HG02798 (cell line): Measurements from ENCODE around the gene RCOR1.

Experiments used
- ATAC-seq: cut with Tn5 transposase; IDR thresholded peaks from one replicate; pipeline ENCODE4 v1.9.1; 2021; ENCODE audit warnings: mild to moderate bottlenecking; ENCODE audit not compliant: unreplicated experiment, poor library complexity

RCOR1 gene

GRCh38 chr14:102768223-102769048, 176.0 kb downstream of the RCOR1 start:
- ATAC-seq = peak; percentile 59

GRCh38 chr14:102769049-102769327, 176.5 kb downstream of the RCOR1 start:
- ATAC-seq = no peak

GRCh38 chr14:102770147-102771123, 178.0 kb downstream of the RCOR1 start:
- ATAC-seq = no peak

GRCh38 chr14:102771144-102771543, 178.7 kb downstream of the RCOR1 start:
- ATAC-seq = no peak

- no peak for ATAC-seq
These were observed 180.5 kb downstream of the RCOR1 start for GRCh38 chr14:102772781-102773570.

GRCh38 chr14:102774391-102775153, 182.1 kb downstream of the RCOR1 start:
- ATAC-seq = peak; percentile 27

GRCh38 chr14:102775855-102776760, 183.7 kb downstream of the RCOR1 start:
- no peak for ATAC-seq

GRCh38 chr14:102776761-102777710, 184.6 kb downstream of the RCOR1 start, which contains the start of gene TRAF3:
Gene TRAF3 (plus strand): TSS chr14:102777449. CDS start chr14:102870202, 92,753 bp downstream.
- peak; percentile 68 for ATAC-seq

- peak; percentile 17 for ATAC-seq
These were observed 185.4 kb downstream of the RCOR1 start for GRCh38 chr14:102777711-102778337.

- no peak for ATAC-seq
These were observed 186.1 kb downstream of the RCOR1 start for GRCh38 chr14:102778338-102779083.

- ATAC-seq = no peak
These were observed 186.6 kb downstream of the RCOR1 start for GRCh38 chr14:102779084-102779462.

- no peak for ATAC-seq
These were observed 187.3 kb downstream of the RCOR1 start for GRCh38 chr14:102779574-102780315.
